Measurements from ENCODE around the gene STK38L. TPM values are rescaled to one million over a fixed set of nuclear protein-coding genes. Genes with fewer than 3 reads are reported as not detected.

Gene STK38L
- total and polyA plus RNA-seq, 9 of the 15 experiments (the other 6 are each of a cell fraction or from before 2014, with no cell fraction given): 2.6 to 10.7 (median 6.9) TPM

- Histone ChIP-seq H3K79me2 (ENCODE audit: control insufficient read depth, insufficient read depth, low read length) (no peaks in the 10 kb centered on the region), H3K4me3 (no peak overlapping the region), H4K20me1 (replicated peaks; ENCODE audit: control insufficient read depth, insufficient read depth, low read length) (no peaks in the 10 kb centered on the region), H3K4me2 (ENCODE audit: insufficient read depth, low read length) (no peak overlapping the region), H3K9ac (ENCODE audit: insufficient read depth in 1 of 2, low read depth in 2 of 2, low read length in 2 of 2) (no peak overlapping the region), H3K9me1 (ENCODE audit: control insufficient read depth, insufficient read depth, low read length) (no peaks in the 10 kb centered on the region), H3K27ac (ENCODE audit: extremely low read depth, low read depth, low read length) (no peak overlapping the region), H2AFZ (ENCODE audit: low read depth, low read length) (no peak overlapping the region), H3K4me1 (replicated peaks in 1 of 2; ENCODE audit: control insufficient read depth in 2 of 2, insufficient read depth in 2 of 2, low read length in 2 of 2) (no peaks in the 10 kb centered on the region), H3K27me3 (ENCODE audit: control insufficient read depth in 2 of 2, insufficient read depth in 2 of 2, low read length in 2 of 2) (peaks cover 0 to 3% of the 10 kb centered on the region in 2 experiments; a peak in 1 of 5 replicates), H3K9me3 (replicated peaks; ENCODE audit: control insufficient read depth, insufficient read depth, low read depth, low read length) (no peaks in the 10 kb centered on the region), H3K36me3 (ENCODE audit: control insufficient read depth, insufficient read depth, low read length) (no peaks in the 10 kb centered on the region)
- intact Hi-C loops (cut with micrococcal nuclease) (no loop called here), in situ Hi-C loops (cut with MboI) (loop anchor here (5.0 kb wide), 1 partner anchor 35 kb away; no protein-coding TSS in a partner anchor)
- ChIA-PET POLR2A (no interaction called here), CTCF (ENCODE audit: low intra/inter-chr PET ratio) (no interaction called here)
- FAIRE-seq (no peak), DNase-seq (ENCODE audit: extremely low read depth in 1 of 4, low spot score in 3 of 4) (no peak), ATAC-seq (no peak)
- BruUV-seq (replicated peaks): no TSS peak
- TF ChIP-seq KDM2B (CRISPR knock-in tag; IDR thresholded peaks at IDR 0.05) (no peak), UBTF (IDR thresholded peaks at IDR 0.05; ENCODE audit: borderline replicate concordance in 1 of 2, low read depth in 2 of 2, low read length in 2 of 2) (no peak), ZNF133 (CRISPR knock-in tag; IDR thresholded peaks at IDR 0.05) (no peak)
- TF ChIP-seq, protein P1, sequence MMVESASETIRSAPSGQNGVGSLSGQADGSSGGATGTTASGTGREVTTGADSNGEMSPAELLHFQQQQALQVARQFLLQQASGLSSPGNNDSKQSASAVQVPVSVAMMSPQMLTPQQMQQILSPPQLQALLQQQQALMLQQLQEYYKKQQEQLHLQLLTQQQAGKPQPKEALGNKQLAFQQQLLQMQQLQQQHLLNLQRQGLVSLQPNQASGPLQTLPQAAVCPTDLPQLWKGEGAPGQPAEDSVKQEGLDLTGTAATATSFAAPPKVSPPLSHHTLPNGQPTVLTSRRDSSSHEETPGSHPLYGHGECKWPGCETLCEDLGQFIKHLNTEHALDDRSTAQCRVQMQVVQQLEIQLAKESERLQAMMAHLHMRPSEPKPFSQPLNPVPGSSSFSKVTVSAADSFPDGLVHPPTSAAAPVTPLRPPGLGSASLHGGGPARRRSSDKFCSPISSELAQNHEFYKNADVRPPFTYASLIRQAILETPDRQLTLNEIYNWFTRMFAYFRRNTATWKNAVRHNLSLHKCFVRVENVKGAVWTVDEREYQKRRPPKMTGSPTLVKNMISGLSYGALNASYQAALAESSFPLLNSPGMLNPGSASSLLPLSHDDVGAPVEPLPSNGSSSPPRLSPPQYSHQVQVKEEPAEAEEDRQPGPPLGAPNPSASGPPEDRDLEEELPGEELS (CRISPR knock-in tag; IDR thresholded peaks at IDR 0.05; ENCODE audit: borderline replicate concordance): no peak
- 0% methylated on average over 2 of the region's 2 CpGs for WGBS (ENCODE audit: insufficient coverage, low coverage, missing lambda C conversion rate)
Measured at GRCh38 chr12:27347779-27348178, 103.7 kb downstream of the STK38L start.

All from K562 (cell line).